Tongue (tissue), 2 donors: ENCODE results near the gene ADARB1. TPM values are rescaled to one million over a fixed set of nuclear protein-coding genes. Genes with fewer than 3 reads are reported as not detected.
A peak's percentile ranks its signal among the peaks of the same experiment; 100 is the strongest.

Experiments used
- DNase-seq: peaks from one replicate; pipeline ENCODE4 v3.0.0-alpha.2; 2015
- total RNA-seq: library from RNA; depleted of rRNA; stranded (reverse); fragments of >200 nt; gene quantifications from one replicate; pipeline ENCODE4 v1.2.3, GENCODE V29; 2014

Gene ADARB1
- total RNA-seq, 1 donor from 2014 or later, result 45.2 TPM

- no peak for DNase-seq
Observed at GRCh38 chr21:45207839-45208626, 133.7 kb downstream of the ADARB1 start.

DNA sequence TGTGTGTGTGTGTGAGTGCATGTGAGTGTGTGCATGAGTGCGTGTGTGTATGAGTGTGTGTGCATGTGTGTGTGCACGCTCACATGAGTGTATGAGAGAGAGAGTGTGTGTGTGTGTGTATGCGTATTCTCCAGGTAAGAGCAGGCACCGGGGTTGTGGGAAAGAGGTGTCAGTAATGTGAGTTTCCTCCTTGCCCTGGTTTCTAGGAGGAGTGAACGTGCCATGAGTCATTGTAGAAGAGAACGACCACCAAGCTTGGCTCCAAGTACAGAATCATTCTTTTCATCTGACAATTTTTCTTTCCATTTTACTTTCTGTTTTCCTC, 134.2 kb downstream of the ADARB1 start:
- DNase-seq, result no peak

DNA sequence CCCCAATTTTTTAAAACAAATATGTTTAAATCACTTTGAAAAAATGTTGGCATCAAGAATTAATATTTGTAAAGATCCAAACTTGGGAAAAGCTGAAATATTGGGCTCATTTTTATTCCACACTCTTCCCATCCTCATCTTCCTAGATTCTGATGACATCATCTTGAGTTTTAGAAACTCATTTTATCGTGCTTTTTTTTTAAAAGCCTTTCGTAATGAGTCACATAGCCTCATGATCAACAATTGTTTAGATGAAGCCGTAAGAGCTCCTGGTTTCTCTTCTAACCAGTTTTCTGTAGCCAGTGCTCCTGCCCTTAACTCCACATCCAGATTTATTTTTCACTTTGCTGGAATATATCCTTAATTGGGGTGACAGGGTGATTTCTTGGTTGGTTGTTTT, 134.7 kb downstream of the ADARB1 start:
- DNase-seq, result no peak

- no peak for DNase-seq
Observed at GRCh38 chr21:45209685-45210284, 135.4 kb downstream of the ADARB1 start.

- no peak for DNase-seq
Observed at GRCh38 chr21:45210461-45210983, 136.1 kb downstream of the ADARB1 start.

DNA sequence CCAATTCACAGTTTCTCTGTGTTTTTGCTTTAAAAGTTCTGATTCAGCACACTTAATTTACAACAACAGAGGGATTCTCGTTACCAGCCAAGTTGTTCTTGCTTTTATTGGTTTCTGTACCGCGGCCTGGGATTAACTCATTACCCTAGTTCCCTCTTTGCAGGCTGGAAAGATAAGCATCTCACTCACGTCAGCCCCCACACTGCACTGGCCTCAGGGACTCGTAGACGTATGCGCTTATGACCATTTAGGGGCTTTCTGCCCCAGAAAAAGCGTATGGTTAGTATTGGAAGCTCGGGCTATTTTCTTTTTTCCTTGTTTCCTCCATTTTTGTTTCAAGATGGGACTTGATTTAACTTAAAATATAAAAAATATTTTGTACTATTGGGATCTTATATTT, 137.3 kb downstream of the ADARB1 start:
- DNase-seq, result no peak

GRCh38 chr21:45213392-45213791, 139.0 kb downstream of the ADARB1 start:
- no peak for DNase-seq

DNA sequence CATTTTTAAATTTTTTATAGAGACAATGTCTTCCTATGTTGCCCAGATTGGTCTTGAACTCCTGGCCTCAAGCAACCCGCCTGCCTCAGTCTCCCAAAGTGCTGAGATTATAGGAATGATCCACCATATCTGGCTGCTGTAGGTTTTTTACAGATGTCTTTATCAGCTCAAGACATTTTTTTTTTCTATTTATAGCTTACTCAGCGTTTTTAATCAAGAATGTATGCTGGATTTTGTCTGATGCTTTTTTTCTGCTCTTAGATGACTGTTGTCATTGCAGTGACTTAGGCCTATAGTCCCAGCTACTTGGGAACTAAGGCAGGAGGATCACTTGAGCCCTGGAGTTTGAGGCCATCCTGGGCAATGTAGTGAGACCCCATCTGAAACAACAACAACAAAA, 140.8 kb downstream of the ADARB1 start:
- DNase-seq, result no peak

DNA sequence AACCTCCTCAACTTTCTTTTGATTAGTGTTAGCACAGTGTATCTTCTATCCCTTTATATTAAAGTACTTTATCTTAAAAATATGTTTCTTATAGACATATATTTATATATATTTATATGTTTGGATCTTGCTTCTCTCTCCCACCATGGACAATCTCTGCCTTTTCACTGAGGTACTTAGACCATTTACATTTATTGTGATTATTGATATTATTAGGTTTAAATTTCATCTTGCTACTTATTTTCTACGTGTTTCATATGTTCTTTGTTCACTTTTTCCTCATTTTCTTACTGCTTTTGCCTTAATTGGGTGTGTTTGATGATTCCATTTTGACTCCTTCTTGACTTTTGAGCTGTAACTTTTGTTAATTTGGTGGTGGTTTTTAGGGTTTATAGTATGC, 142.6 kb downstream of the ADARB1 start:
- DNase-seq, result no peak

- DNase-seq, result no peak
Observed at GRCh38 chr21:45219517-45219916, 145.1 kb downstream of the ADARB1 start.

DNA sequence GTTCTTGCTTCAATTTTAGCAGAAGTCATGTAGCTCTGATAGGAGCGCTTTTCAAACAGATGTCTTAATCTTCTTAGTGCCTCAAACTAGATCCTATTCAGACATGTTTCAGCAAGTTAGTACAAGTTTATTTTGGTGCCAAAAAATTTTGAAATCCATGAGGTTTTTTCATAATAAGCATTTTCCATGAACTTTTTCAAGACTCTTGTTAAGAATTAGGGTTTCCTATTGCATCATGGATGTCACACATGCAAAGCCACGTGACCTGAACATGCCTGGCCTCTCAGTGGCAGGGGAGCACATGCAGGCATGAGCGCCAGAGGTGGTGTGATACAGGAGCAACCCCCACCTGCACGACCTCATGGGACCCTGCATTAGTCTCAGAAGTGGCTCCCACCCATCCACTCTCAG, 145.7 kb downstream of the ADARB1 start:
- DNase-seq, result peak; percentile 27

GRCh38 chr21:45220714-45221490, 146.5 kb downstream of the ADARB1 start:
- no peak for DNase-seq

- DNase-seq, result no peak
Observed at GRCh38 chr21:45222001-45222400, 147.6 kb downstream of the ADARB1 start.

- no peak for DNase-seq
Observed at GRCh38 chr21:45223236-45224185, 149.1 kb downstream of the ADARB1 start.

GRCh38 chr21:45224189-45224938, 150.0 kb downstream of the ADARB1 start:
- no peak for DNase-seq

- DNase-seq, result no peak
Observed at GRCh38 chr21:45225041-45225740, 150.8 kb downstream of the ADARB1 start.

- no peak for DNase-seq
Observed at GRCh38 chr21:45225741-45226327, 151.5 kb downstream of the ADARB1 start.

GRCh38 chr21:45226540-45227326, 152.4 kb downstream of the ADARB1 start:
- DNase-seq, result no peak

DNA sequence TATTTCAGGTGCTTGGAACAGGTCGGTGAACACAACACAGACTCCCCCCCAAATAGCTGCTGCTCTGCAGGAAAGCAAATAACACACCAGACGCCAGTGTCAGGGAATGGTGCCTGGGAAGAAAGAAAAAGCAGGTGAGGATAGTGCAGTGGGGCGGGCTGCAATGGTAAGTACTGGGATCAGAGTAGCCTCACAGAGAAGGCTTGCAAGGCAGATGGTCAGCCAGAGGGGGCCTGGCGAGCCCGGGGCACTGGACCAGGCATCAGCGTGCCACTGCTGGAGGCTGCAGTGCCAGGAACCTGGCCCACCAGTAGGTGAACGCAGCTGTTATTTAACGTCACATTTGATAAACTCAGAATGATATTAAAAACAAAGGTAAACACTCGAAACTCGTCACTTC, 153.4 kb downstream of the ADARB1 start:
- DNase-seq, result no peak
